Measurements from ENCODE around the gene PNPLA7. TPM values are rescaled to one million over a fixed set of nuclear protein-coding genes. Genes with fewer than 3 reads are reported as not detected.
A peak's percentile ranks its signal among the peaks of the same experiment; 100 is the strongest.

PNPLA7 gene
- total and polyA plus RNA-seq, 2 of the 8 experiments (the other 6 are each of a cell fraction or from before 2014, with no cell fraction given): 0.35 to 0.47 TPM

GRCh38 chr9:137509198-137509597, 41.0 kb downstream of the PNPLA7 start:
- no peak for DNase-seq (ENCODE audit: low read depth in 1 of 2, low spot score in 2 of 2)
- Histone ChIP-seq H3K23me2 (ENCODE audit: low read depth, low read length) (0 out of 2 replicates have a peak, but pooled peaks cover 2% of the 10 kb centered on the region), H4K5ac (ENCODE audit: insufficient read length, low read depth, low read length) (no peak overlapping the region), H3K4me1 (replicated peaks in 1 of 4; ENCODE audit: control insufficient read depth in 3 of 4, insufficient read depth in 4 of 4, low read length in 3 of 4) (no peaks in the 10 kb centered on the region), H4K91ac (replicated peaks; ENCODE audit: insufficient read length, low read length) (no peak overlapping the region), H3K14ac (ENCODE audit: insufficient read length) (no peak overlapping the region), H2BK15ac (ENCODE audit: low read length) (no peak overlapping the region), H2BK120ac (replicated peaks; ENCODE audit: low read depth, low read length) (no peak overlapping the region), H3K4me2 (ENCODE audit: insufficient read depth in 1 of 2, low read depth in 2 of 2, low read length in 2 of 2) (no peak overlapping the region), H3K9me3 (ENCODE audit: insufficient read depth in 2 of 2, low read depth in 1 of 2, low read length in 1 of 2) (peaks cover 0 to 20% of the 10 kb centered on the region in 2 experiments; a peak in 1 of 4 replicates), H4K8ac (ENCODE audit: extremely low read depth, insufficient read depth, low read length) (no peak overlapping the region), H3K36me3 (ENCODE audit: control insufficient read depth in 2 of 4, insufficient read depth in 4 of 4, low read length in 3 of 4) (no peaks in the 10 kb centered on the region), H3K9ac (replicated peaks in 1 of 4; ENCODE audit: extremely low read depth in 1 of 4, low read depth in 3 of 4, low read length in 3 of 4) (no peak overlapping the region), H2AK5ac (ENCODE audit: low read depth, low read length) (no peak overlapping the region), H3K27ac (ENCODE audit: low read depth, low read length) (no peak overlapping the region), H3K79me2 (ENCODE audit: control insufficient read depth in 1 of 2, insufficient read depth in 2 of 2, low read length in 2 of 2) (no peaks in the 10 kb centered on the region), H2BK5ac (ENCODE audit: low read depth, low read length) (no peak overlapping the region), H3K4ac (replicated peaks; ENCODE audit: insufficient read length, low read depth, low read length) (peak overlapping the region; percentile 38), H4K20me1 (replicated peaks in 1 of 2; ENCODE audit: control insufficient read depth in 1 of 2, insufficient read depth in 2 of 2, low read length in 2 of 2) (no peaks in the 10 kb centered on the region), H3K4me3 (ENCODE audit: extremely low read depth in 1 of 4, insufficient read depth in 2 of 4, low read depth in 3 of 4, low read length in 4 of 4) (no peak overlapping the region), H3K18ac (ENCODE audit: extremely low read depth, low read length) (no peak overlapping the region), H3K23ac (ENCODE audit: insufficient read length) (no peak overlapping the region), H3K79me1 (ENCODE audit: low read depth, low read length) (peaks cover 2% of the 10 kb centered on the region), H3K27me3 (replicated peaks in 1 of 4; ENCODE audit: control insufficient read depth in 3 of 4, extremely low read depth in 1 of 4, insufficient read depth in 3 of 4, low read length in 3 of 4) (no peaks in the 10 kb centered on the region), H2AFZ (ENCODE audit: low read length) (no peak overlapping the region), H2BK12ac (ENCODE audit: low read depth, low read length) (no peak overlapping the region), H3K56ac (replicated peaks; ENCODE audit: insufficient read length, low read depth, low read length) (no peak overlapping the region), H2BK20ac (ENCODE audit: low read length) (no peak overlapping the region)
- no peak for FAIRE-seq
- POLR2A ChIA-PET (ENCODE audit: partially characterized antibody): interaction anchor here (1.2 kb wide), 1 partner anchor 267 kb away, joined by 4 read pairs; no protein-coding TSS in a partner anchor
- TF ChIP-seq ATF3 (IDR thresholded peaks at IDR 0.05; ENCODE audit: insufficient read depth, low read depth, low read length) (no peak), PHF8 (conservative IDR thresholded peaks at IDR 0.05; ENCODE audit: low read depth, low read length) (no peak), TCF12 (IDR thresholded peaks at IDR 0.05; ENCODE audit: low read depth, low read length) (no peak), TBP (IDR thresholded peaks at IDR 0.05; ENCODE audit: low read depth, low read length) (no peak), EZH2 (IDR thresholded peaks at IDR 0.05; ENCODE audit: low read depth, low read length, severe bottlenecking) (no peak), TAF1 (IDR thresholded peaks at IDR 0.05; ENCODE audit: low read depth, low read length) (no peak), KDM5A (IDR thresholded peaks at IDR 0.05; ENCODE audit: low read length) (no peak), FOSL1 (IDR thresholded peaks at IDR 0.05; ENCODE audit: insufficient read depth, low read depth, low read length) (no peak), SRF (IDR thresholded peaks at IDR 0.05; ENCODE audit: low read depth, low read length) (no peak), BACH1 (IDR thresholded peaks at IDR 0.05; ENCODE audit: low read length) (no peak), SIX5 (IDR thresholded peaks at IDR 0.05; ENCODE audit: low read depth, low read length) (no peak), POU5F1 (IDR thresholded peaks at IDR 0.05; ENCODE audit: low read depth, low read length) (no peak), BRCA1 (IDR thresholded peaks at IDR 0.05; ENCODE audit: low read depth, low read length) (no peak), CREB1 (IDR thresholded peaks at IDR 0.05) (no peak), CHD1 (IDR thresholded peaks at IDR 0.05; ENCODE audit: low read depth, low read length) (no peak)
- 90% methylated on average over 14 of the region's 14 CpGs; no CpG with 5 or more reads in 1 of the 2 experiments for WGBS, 2 experiments (ENCODE audit: extremely low coverage in 1 of 2, insufficient coverage in 1 of 2, insufficient read length in 1 of 2, insufficient replicate concordance in 2 of 2, low coverage in 1 of 2, low lambda C conversion rate in 2 of 2, missing lambda C conversion rate in 1 of 2)
- CTCF ChIA-PET (ENCODE audit: partially characterized antibody): interaction anchor here (0.6 to 2.2 kb wide), 22 partner anchors 10 to 970 kb away, joined by 3 to 9 read pairs (median 4); no protein-coding TSS in a partner anchor

Data from H1 (cell line).